GM10266 (cell line): ENCODE data around the gene CSMD2.

Experiments used
- DNase-seq: peaks from one replicate; pipeline ENCODE4 v3.0.0; 2012; ENCODE audit errors: extremely low spot score
- TF ChIP-seq, protein P1 (sequence below): IDR thresholded peaks from 2 replicates; pipeline ENCODE4 v1.5.1; 2012; ENCODE audit warnings: mild to moderate bottlenecking, low read depth; ENCODE audit not compliant: control insufficient read depth, insufficient read depth; ENCODE audit errors: missing control alignments

CSMD2 gene

GRCh38 chr1:33777337-33777736 lies 387.7 kb downstream of the CSMD2 start:
- no peak for DNase-seq
- TF ChIP-seq, protein P1, sequence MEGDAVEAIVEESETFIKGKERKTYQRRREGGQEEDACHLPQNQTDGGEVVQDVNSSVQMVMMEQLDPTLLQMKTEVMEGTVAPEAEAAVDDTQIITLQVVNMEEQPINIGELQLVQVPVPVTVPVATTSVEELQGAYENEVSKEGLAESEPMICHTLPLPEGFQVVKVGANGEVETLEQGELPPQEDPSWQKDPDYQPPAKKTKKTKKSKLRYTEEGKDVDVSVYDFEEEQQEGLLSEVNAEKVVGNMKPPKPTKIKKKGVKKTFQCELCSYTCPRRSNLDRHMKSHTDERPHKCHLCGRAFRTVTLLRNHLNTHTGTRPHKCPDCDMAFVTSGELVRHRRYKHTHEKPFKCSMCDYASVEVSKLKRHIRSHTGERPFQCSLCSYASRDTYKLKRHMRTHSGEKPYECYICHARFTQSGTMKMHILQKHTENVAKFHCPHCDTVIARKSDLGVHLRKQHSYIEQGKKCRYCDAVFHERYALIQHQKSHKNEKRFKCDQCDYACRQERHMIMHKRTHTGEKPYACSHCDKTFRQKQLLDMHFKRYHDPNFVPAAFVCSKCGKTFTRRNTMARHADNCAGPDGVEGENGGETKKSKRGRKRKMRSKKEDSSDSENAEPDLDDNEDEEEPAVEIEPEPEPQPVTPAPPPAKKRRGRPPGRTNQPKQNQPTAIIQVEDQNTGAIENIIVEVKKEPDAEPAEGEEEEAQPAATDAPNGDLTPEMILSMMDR = no peak

DNA sequence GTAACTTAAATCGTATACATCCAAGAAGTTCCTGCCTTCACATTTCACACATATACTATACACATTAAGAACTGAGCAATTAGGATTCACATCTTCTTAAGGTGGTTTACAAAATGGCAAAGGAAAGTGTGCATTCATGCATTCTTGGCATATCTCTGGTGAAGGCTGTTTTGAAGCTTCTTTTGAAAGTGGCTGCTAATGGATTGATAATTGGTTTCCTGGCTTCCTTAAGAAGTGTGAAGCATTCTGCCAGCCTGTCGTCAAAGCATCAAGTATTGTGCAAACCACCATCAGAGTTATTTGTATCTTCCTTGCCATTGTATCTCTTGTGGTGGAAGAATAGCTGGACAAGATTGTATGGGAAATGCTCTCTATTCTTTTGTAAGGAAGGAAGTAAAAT lies 396.2 kb downstream of the CSMD2 start:
- TF ChIP-seq, protein P1 = no peak
- DNase-seq = no peak

DNA sequence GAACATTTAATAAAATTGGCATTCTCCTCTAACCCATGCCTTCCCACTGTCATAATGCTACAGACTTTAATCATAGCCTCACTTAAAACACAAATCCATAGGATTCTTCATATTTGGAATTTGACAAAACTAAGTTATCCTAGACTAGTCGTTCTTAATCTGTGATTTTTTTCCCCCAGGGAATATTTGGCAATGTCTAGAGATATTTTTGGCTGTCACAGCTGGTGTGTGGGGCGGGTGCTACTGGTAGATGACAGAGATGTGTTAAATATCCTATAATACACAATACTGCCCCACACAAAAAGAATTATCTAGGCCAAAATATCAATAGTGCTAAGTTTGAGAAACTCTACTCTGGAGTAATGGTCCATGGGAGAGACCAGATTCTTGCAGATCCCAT lies 396.9 kb downstream of the CSMD2 start:
- TF ChIP-seq, protein P1 = no peak
- no peak for DNase-seq

DNA sequence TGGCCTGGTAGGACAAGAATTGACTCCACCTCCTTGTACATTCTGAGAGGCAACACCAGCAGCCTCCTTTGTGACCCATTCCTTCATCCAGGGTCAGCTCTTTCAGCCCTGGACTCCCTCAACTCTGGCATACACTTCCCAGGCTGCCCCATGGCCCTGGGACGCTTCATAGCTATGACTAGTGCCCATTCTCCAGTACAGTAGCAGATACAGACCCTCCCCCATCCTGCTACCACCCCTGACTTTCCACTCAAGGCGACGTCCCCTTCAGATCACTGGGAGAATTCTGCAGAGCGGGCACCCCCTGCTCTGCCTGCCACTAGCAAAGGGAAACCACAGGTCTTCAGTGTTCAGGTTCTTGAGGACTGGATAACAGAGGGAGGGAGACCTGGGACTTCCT lies 400.9 kb downstream of the CSMD2 start:
- DNase-seq = no peak
- TF ChIP-seq, protein P1 = no peak

DNA sequence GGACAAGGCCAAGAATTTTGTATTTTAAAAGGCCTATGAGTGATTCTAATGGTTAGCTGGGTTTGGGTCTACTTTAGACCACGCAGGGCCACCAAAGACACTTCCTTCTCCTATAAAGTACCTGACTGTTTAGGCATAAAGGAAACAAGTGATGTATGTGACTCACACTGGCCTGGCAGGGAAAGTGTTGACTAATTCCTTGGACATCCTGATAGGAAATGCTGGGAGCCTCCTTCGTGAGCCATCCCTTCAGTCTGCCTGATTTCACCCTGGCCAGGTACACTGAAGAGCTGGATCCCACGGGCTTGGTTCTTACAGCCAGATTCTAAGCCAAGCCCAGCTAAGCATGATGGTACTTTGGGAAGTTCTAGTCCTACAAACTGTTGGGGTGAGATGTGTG lies 401.6 kb downstream of the CSMD2 start:
- TF ChIP-seq, protein P1 = no peak
- no peak for DNase-seq

DNA sequence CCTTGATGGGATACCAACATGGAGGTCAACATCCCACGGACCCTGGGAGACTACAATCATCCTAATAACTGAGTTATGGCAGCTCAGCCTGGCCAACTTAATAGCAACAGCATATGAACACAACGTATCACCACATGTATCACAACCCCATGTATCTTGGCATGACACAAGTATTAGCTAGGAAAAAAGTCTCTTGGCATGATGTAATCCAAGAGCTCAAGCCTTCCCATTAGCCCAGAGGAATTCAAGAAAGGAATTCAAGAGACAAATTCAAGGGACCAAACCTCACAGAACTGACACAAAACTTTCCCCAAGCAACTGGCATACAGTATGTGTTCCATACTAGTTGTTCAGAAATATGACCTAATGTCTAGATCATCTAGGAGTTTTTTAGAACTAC lies 402.1 kb downstream of the CSMD2 start:
- no peak for DNase-seq
- TF ChIP-seq, protein P1 = no peak

- TF ChIP-seq, protein P1 = no peak
Observed at GRCh38 chr1:33762109-33762830, 402.8 kb downstream of the CSMD2 start.

More at GRCh38 chr1:33762109-33762830, 402.8 kb downstream of the CSMD2 start:
- no peak for DNase-seq
